GM12875 (cell line): ENCODE data around the gene MBNL1.

Experiments used
- H3K4me3 ChIP-seq: one replicate; pipeline ENCODE4 v1.5.1; 2011; ENCODE audit warnings: low read depth, low read length, control low read depth
- TF ChIP-seq, protein P1 (sequence below): IDR thresholded peaks from 2 replicates; pipeline ENCODE4 v1.5.1; 2011; ENCODE audit warnings: low read depth, mild to moderate bottlenecking, control low read depth, inconsistent platforms, low read length, moderate library complexity, borderline replicate concordance; ENCODE audit not compliant: insufficient read depth

The MBNL1 gene

DNA sequence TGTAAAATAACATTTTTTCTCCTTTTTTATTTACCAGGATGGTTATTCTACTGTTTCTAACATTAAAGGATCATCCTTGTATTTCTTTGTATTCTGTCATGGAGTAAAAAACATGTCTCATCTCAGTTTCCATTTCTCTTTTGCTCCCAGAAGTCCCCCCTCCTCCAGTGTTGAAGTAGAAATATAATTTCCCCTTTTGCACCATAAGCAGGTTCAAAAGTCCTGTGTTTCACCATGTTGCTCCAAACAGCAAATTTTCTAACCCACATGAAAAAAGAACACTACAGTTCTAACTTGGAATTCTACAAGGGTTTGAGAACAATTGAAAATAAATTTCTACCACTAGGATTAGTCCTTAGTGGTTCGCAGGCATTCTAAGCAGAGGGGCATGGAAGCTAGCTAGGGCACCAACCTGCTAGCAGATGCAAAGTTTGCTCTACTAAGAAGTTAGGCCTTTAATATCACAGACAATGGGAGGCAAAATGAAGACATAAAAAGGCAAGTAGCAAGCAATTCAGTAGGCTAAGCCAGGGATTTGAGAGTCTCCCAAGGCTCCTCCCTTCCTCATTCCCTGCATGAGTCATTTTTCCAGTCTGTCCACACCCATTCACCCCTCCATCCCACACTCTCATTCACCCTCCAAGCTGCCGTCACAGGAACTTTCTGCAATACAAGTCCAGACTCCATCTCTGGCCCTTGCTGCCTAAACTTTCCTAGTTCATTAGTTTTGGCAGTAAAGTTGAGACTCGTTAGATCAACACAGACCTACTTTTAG is 2.3 kb upstream of the MBNL1 start:
- H3K4me3 ChIP-seq, result no peak overlapping the region
- TF ChIP-seq, protein P1, sequence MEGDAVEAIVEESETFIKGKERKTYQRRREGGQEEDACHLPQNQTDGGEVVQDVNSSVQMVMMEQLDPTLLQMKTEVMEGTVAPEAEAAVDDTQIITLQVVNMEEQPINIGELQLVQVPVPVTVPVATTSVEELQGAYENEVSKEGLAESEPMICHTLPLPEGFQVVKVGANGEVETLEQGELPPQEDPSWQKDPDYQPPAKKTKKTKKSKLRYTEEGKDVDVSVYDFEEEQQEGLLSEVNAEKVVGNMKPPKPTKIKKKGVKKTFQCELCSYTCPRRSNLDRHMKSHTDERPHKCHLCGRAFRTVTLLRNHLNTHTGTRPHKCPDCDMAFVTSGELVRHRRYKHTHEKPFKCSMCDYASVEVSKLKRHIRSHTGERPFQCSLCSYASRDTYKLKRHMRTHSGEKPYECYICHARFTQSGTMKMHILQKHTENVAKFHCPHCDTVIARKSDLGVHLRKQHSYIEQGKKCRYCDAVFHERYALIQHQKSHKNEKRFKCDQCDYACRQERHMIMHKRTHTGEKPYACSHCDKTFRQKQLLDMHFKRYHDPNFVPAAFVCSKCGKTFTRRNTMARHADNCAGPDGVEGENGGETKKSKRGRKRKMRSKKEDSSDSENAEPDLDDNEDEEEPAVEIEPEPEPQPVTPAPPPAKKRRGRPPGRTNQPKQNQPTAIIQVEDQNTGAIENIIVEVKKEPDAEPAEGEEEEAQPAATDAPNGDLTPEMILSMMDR, result no peak

DNA sequence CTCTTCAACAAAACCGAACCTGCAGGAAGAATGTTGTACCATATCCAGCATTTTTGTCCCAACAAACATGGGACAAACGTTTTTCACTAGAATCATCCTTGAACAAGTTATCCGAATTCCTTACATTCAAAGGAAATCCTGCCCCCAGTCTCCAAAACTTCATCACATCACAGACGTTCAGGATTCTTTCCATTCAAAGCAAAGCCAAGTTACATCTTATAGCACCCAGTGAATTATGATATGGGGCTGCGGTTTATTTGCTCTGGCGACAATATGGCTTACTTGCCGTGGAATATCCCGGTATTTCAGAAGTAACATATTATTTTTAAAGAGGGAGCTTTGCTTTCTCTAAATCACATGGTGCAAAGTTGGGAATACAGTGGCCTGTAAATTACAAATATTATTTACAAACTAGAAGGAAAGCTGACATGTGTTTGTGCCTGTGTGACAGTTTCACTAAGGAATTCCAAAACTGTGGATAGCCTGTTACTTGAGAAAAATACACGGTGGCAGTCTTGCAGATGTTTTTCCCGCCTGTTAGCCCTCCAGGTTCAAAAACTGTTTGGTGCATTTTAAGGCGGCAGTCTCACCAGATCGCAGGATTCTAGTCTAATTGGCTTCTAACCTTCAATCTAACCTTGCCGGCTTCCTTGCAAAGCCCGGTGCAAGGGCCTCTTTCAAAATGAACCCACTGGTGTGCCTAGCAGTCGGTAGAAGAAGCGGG is 736 bp upstream of the MBNL1 start:
- peak overlapping the region; percentile 79 for H3K4me3 ChIP-seq
- TF ChIP-seq, protein P1, result no peak

DNA sequence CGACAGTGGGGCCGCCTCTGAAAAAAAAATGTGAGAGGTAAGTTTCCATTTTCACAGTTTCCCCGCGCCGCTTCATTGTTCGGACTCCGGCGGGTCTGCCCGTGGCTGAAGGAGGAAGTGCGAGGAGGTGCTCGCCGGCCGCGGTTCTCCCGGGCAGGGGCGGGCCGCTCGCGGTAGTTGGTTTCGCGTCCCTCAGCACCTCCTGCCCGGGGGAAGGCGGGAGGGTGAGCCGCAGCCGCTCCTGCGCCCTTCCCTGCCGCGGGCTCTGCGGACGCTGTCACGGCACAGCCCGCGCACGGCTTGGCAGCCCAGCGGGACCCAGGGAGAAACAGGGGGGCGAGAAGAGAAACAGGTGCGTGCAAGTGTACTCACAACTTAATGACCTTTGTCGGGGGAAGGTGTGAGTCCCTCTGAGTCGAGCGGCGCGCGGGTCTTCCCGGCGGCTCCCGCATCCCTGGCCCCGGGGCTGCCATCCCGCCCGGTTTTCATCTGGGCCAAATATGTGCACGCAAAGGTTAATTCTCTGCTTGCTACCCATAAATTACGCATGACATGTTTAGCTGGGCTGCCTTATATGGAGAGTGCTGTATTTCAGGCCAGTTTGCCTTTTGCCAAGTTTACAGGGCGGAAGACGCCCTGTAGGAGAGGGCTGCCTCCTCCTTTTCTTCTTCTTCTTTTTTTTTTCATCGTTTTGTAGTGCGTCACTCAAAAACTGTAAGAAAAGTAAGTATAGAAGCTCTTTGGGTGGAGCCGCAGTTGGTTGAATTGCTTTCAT is 514 bp downstream of the MBNL1 start:
- TF ChIP-seq, protein P1, result no peak
- peak overlapping the region; percentile 79 for H3K4me3 ChIP-seq

DNA sequence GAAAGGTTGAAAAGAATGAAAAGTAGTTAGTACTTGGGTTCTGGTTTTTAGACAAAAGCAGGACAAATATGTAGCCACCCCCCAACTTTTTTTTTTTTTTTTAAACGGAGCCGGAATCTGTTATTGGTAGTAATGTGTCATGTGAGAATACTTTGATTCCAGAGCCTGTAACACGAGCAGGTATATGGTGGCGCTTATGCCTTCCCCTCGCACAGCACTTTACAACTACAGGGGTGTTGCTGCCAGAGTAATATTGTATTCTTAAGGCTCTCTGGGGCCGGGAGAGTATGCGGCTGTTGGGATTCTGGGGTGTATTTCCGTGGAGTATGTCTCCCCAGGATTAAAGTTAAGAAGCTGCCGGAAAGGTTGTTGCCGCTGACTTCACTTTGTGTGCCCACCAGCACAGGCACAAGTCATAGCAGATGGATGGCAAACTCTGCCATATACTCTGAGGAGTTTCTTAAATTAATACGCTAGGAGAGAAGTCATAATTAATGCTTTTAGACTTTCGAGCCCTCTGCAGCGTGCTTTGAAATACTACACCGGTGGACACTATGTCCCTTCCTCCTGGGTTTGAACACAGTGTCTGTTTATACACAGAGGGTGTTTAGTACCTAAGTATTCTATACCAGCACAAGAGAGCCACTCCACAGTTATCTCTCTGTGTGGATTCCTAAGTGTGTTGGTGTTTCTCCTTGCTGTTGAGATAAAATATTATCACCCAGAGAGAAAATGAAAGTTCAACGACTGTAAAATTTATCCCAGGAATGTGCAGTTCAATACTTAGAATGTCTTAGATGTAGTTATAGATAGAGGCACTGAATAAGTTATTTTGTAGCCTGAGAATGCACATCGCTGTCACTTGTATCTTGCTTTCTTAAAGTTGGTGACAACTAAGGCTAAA is 1.4 kb downstream of the MBNL1 start:
- peak overlapping the region; percentile 79 for H3K4me3 ChIP-seq
- TF ChIP-seq, protein P1, result no peak

DNA sequence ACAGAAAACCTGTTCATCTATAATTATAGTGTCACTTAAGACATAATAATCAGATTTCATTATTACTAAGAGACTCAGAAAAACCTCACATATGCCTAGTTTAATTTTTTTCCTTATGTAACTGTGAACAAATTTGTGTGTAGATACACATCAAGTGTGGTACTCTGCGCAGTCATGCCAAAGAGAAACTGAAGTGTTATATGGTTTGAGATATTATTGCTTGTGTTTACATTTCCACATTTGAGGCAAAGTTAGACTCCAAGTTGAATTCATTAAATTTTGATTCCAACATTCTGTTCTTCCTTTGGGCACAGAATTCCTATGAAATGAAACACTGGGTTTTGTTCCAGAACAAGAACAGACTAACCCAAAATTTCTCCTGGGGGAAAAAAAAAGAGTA is 2.2 kb downstream of the MBNL1 start:
- H3K4me3 ChIP-seq, result peak overlapping the region; percentile 79
- TF ChIP-seq, protein P1, result no peak

DNA sequence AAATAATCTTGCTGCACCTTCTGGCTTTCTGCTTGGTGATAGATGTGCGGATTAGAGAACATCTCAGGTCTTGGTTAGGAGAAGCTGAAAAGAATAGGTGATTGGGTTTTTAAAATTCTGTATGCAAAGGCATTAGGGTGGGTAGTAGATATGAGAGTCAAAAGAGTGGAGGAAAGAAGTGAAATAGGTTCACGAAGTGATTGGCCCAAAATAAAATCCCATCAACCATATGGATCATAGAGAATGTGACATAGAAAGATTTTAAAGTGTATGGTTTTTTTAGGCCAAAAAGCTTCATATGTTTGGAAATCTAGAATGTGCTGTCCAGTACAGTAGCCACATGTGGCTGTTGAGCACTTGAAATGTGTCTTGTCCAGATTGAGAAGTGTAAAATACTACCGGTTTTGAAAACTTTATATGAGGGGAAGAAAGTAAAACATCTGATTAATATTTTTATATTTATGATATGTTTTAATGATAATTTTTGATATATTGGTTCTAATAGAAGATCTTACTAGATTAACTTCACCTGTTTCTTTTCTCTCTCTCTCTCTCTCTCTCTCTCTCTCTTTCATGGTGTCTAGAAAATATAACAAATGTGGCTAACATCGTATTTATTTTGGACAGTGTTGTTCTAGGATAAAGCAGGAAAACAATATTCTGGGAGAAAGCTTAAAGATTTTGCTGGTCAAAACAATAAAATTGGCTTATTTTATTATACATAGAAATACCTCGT is 2.9 kb downstream of the MBNL1 start:
- H3K4me3 ChIP-seq, result peak overlapping the region; percentile 79
- TF ChIP-seq, protein P1, result no peak
